Left cardiac atrium (tissue), 4 donors: ENCODE measurements around the gene LTBP1. TPM values are rescaled to one million over a fixed set of nuclear protein-coding genes. Genes with fewer than 3 reads are reported as not detected.
A peak's percentile ranks its signal among the peaks of the same experiment; 100 is the strongest.
"Not testable (repeated sequence)": the region's sequence is repeated elsewhere in the genome, so short reads cannot be mapped to it uniquely, and the experiment has no call there.

Experiments used
- ATAC-seq, 2 donors: fragments of 200-7000 bp; cut with Tn5 transposase; one replicate each; pipeline ENCODE4 v1.9.1; 2020; ENCODE audit warnings: mild to moderate bottlenecking in 2 of 2, moderate library complexity in 2 of 2
- DNase-seq: peaks from one replicate; pipeline ENCODE4 v3.0.0-alpha.2; 2020
- intact Hi-C, 2 donors: fragments of 100-400 bp; cut with DNase I; formaldehyde crosslinking; loops; one replicate each; pipeline versions ENCODE4 v1.14.1 to v1.15.1; 2022 to 2023
- total RNA-seq, 2 donors: library from RNA; stranded (reverse); fragmentation: NEBNext Ultra II Directional; extraction: Animal tissue kit (Norgen Biotek cat#: 25700); gene quantifications; one replicate each; pipeline ENCODE4 v1.2.1, GENCODE V29; 2021
- donor health status: DM: no; HTN: yes; CAD: no.
- donor health status: DM: no; HTN: yes; CAD: no; lungs with severe emphysema.
- donor health status: DM: yes; HTN: yes; CAD: no.
- donor health status: Dilated cardiomyopathy.

The LTBP1 gene
- total RNA-seq, 2 donors from 2014 or later, result 121 to 160 TPM

- intact Hi-C loops, result loop anchor here (5.0 to 10.0 kb wide), 2 partner anchors 66 to 177 kb away; no protein-coding TSS in a partner anchor
- no peak for ATAC-seq
- no peak for DNase-seq
Observed at GRCh38 chr2:32949260-32949659, 2.5 kb downstream of the LTBP1 start.

- no peak for ATAC-seq
- DNase-seq, result no peak
- intact Hi-C loops, result loop anchor here in 1 of 2 donors (5.0 kb wide), 1 partner anchor 81 kb away; no protein-coding TSS in a partner anchor
Observed at GRCh38 chr2:32951672-32952071, 4.9 kb downstream of the LTBP1 start.

- no peak for ATAC-seq
- no peak for DNase-seq
- intact Hi-C loops, result loop anchor here in 1 of 2 donors (5.0 kb wide), 1 partner anchor 79 kb away; no protein-coding TSS in a partner anchor
Observed at GRCh38 chr2:32952761-32953476, 6.2 kb downstream of the LTBP1 start.

- ATAC-seq, result no peak
- intact Hi-C loops, result loop anchor here in 1 of 2 donors (5.0 kb wide), 1 partner anchor 78 kb away; no protein-coding TSS in a partner anchor
- no peak for DNase-seq
Observed at GRCh38 chr2:32954206-32954605, 7.5 kb downstream of the LTBP1 start.

GRCh38 chr2:32958821-32959220 is 12.1 kb downstream of the LTBP1 start:
- intact Hi-C loops, result no loop called here
- DNase-seq (no peak), ATAC-seq (no peak)

- DNase-seq (no peak), ATAC-seq (no peak)
- intact Hi-C loops, result no loop called here
Observed at GRCh38 chr2:32960238-32960637, 13.5 kb downstream of the LTBP1 start.

- DNase-seq (no peak), ATAC-seq (peak; percentile 68 to 76)
- intact Hi-C loops, result no loop called here
Observed at GRCh38 chr2:32960647-32961403, 14.1 kb downstream of the LTBP1 start.

- no peak for DNase-seq
- ATAC-seq, result peak; percentile 22 to 25
- intact Hi-C loops, result no loop called here
Observed at GRCh38 chr2:32962690-32963089, 15.9 kb downstream of the LTBP1 start.

GRCh38 chr2:32963941-32964340 is 17.2 kb downstream of the LTBP1 start:
- ATAC-seq (peak in 1 of 2 donors; percentile 33), DNase-seq (no peak)
- intact Hi-C loops, result no loop called here

GRCh38 chr2:32965523-32966171 is 18.9 kb downstream of the LTBP1 start:
- intact Hi-C loops, result no loop called here
- no peak for ATAC-seq

GRCh38 chr2:32969444-32970162 is 22.9 kb downstream of the LTBP1 start:
- ATAC-seq, result no peak
- DNase-seq, result no peak
- intact Hi-C loops, result no loop called here

More at GRCh38 chr2:32965523-32966171, 18.9 kb downstream of the LTBP1 start:
- no peak for DNase-seq

GRCh38 chr2:32973772-32974171 is 27.0 kb downstream of the LTBP1 start:
- intact Hi-C loops, ATAC-seq, DNase-seq: not testable (repeated sequence)

- intact Hi-C loops, result no loop called here
- ATAC-seq (peak; percentile 19 to 20), DNase-seq (no peak)
Observed at GRCh38 chr2:32976409-32977063, 29.8 kb downstream of the LTBP1 start.

- intact Hi-C loops, result no loop called here
- DNase-seq (peak; percentile 80), ATAC-seq (peak; percentile 89 to 98)
Observed at GRCh38 chr2:32977228-32977758, 30.5 kb downstream of the LTBP1 start.

GRCh38 chr2:32981612-32982011 is 34.9 kb downstream of the LTBP1 start:
- ATAC-seq, result no peak
- intact Hi-C loops, result no loop called here

GRCh38 chr2:32983193-32983924 is 36.6 kb downstream of the LTBP1 start:
- intact Hi-C loops, ATAC-seq, DNase-seq: not testable (repeated sequence)

More at GRCh38 chr2:32981612-32982011, 34.9 kb downstream of the LTBP1 start:
- no peak for DNase-seq

- DNase-seq (no peak), ATAC-seq (no peak)
- intact Hi-C loops, result no loop called here
Observed at GRCh38 chr2:32986480-32986879, 39.7 kb downstream of the LTBP1 start.

- no peak for DNase-seq
- ATAC-seq, result no peak
Observed at GRCh38 chr2:32988525-32988924, 41.8 kb downstream of the LTBP1 start.

More at GRCh38 chr2:32988525-32988924, 41.8 kb downstream of the LTBP1 start:
- intact Hi-C loops, result no loop called here
